Cardiac muscle cell (in vitro differentiated cells and primary cell): ENCODE results near the gene ALX4. TPM values are rescaled to one million over a fixed set of nuclear protein-coding genes. Genes with fewer than 3 reads are reported as not detected.

ENCODE experiments used
- DNase-seq, 2 donors: peaks; one replicate each; pipeline versions ENCODE4 v3.0.0 to v3.0.0-alpha.2; 2010 to 2017; ENCODE audit warnings: low read depth in 1 of 2, low spot score in 1 of 2
- H3K27ac ChIP-seq: fragments of 200-600 bp; sonication (generic); 2 replicates; pipeline ENCODE4 v1.5.1; 2016
- H3K27me3 ChIP-seq: fragments of 200-600 bp; sonication (generic); 2 replicates; pipeline ENCODE4 v1.6.0; 2016; ENCODE audit warnings: control low read depth
- H3K36me3 ChIP-seq: fragments of 200-600 bp; sonication (generic); 2 replicates; pipeline ENCODE4 v1.5.1; 2016; ENCODE audit warnings: control low read depth
- H3K4me1 ChIP-seq: fragments of 200-600 bp; sonication (generic); 2 replicates; pipeline ENCODE4 v1.8.1; 2017; ENCODE audit warnings: low read depth, mild to moderate bottlenecking, mixed run types
- H3K4me3 ChIP-seq: fragments of 200-600 bp; sonication (generic); 2 replicates; pipeline ENCODE4 v1.5.1; 2016; ENCODE audit warnings: mild to moderate bottlenecking
- H3K9me3 ChIP-seq: fragments of 200-600 bp; sonication (generic); 2 replicates; pipeline ENCODE4 v1.5.1; 2017; ENCODE audit warnings: low read depth, mild to moderate bottlenecking, control low read depth
- polyA plus RNA-seq: library from polyadenylated mRNA; unstranded; fragments of >200 nt; fragmentation: Nextera tagmentation; extraction: Ambion mirVana; gene quantifications from 2 replicates; pipeline ENCODE4 v1.2.1, GENCODE V29; 2016
- total RNA-seq: library from RNA; depleted of rRNA; stranded (reverse); fragments of >200 nt; gene quantifications from 2 replicates; pipeline ENCODE4 v1.2.3, GENCODE V29; 2016
- TF ChIP-seq, protein P1 (sequence below): IDR thresholded peaks from 2 replicates; pipeline ENCODE4 v1.5.1; 2012; ENCODE audit warnings: low read depth, mild to moderate bottlenecking, low read length

The ALX4 gene
- total and polyA plus RNA-seq, 2 experiments from 2014 or later = 0.15 TPM; not detected in 1

DNA sequence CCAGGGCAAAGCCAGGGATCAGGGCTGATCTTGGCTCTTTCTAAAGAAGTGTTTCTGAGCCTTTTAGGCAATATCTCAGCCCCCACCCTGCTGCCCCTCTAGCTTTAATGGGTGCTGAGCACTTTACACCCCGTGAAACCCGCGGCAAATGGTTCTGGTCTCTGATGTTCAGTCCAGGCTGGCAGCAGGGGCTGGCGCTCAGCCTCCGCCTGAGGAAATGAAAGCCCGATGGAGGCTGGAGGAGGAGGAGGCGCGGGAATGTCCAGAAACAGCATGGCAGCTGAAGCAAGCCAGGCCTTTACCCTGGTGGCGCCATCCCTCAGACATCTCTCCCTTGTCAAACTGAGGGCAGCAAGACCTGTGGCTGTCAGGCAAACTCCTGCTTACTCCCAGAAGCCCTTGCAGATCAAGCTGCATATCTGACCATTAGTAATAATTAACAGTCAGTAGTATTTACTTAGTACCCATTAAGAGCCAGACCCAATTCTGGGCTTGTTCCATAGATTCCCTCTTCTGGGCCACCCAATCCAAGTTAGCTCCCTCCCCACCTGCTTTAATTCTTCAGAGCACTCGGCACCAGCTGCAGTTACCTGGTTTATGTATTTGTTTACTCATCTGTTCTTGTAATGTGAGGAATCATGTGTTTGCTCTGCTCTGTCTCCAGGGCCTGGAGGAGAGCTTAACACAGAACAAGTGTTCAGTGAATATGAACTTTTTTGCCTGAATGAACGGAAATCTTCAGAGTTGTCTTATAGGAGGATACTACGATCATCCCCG, 15.0 kb upstream of the ALX4 start:
- TF ChIP-seq, protein P1, sequence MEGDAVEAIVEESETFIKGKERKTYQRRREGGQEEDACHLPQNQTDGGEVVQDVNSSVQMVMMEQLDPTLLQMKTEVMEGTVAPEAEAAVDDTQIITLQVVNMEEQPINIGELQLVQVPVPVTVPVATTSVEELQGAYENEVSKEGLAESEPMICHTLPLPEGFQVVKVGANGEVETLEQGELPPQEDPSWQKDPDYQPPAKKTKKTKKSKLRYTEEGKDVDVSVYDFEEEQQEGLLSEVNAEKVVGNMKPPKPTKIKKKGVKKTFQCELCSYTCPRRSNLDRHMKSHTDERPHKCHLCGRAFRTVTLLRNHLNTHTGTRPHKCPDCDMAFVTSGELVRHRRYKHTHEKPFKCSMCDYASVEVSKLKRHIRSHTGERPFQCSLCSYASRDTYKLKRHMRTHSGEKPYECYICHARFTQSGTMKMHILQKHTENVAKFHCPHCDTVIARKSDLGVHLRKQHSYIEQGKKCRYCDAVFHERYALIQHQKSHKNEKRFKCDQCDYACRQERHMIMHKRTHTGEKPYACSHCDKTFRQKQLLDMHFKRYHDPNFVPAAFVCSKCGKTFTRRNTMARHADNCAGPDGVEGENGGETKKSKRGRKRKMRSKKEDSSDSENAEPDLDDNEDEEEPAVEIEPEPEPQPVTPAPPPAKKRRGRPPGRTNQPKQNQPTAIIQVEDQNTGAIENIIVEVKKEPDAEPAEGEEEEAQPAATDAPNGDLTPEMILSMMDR = no peak
- no peak overlapping the region for H3K27ac ChIP-seq
- no peaks in the 10 kb centered on the region for H3K9me3 ChIP-seq
- no peak overlapping the region for H3K4me3 ChIP-seq
- DNase-seq = no peak
- H3K36me3 ChIP-seq = no peaks in the 10 kb centered on the region
- H3K27me3 ChIP-seq = peaks cover 100% of the 10 kb centered on the region
- H3K4me1 ChIP-seq = no peaks in the 10 kb centered on the region

DNA sequence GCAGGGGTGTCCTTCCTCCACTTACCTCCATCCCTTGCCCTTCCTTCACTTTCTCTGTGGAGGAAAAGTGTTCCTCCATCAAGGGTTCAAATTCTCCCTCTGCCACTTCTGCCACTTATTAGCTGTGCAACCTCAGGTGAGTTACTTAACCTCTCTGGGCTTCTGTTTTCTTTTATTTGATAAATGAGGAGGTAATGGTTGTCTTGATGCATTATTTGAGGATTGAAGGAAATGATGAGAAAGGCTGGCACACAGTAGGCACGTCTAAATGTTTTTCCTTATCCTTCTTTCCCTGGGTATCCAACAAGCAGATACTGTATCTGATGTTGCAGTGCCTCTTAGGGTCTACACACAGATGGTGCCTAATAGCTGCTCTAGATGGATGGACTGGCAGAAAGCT, 14.3 kb upstream of the ALX4 start:
- Histone ChIP-seq H3K27ac (no peak overlapping the region), H3K9me3 (no peaks in the 10 kb centered on the region), H3K4me1 (no peaks in the 10 kb centered on the region), H3K4me3 (no peak overlapping the region), H3K36me3 (no peaks in the 10 kb centered on the region), H3K27me3 (peaks cover 100% of the 10 kb centered on the region)
- DNase-seq = no peak
- TF ChIP-seq, protein P1 = no peak

DNA sequence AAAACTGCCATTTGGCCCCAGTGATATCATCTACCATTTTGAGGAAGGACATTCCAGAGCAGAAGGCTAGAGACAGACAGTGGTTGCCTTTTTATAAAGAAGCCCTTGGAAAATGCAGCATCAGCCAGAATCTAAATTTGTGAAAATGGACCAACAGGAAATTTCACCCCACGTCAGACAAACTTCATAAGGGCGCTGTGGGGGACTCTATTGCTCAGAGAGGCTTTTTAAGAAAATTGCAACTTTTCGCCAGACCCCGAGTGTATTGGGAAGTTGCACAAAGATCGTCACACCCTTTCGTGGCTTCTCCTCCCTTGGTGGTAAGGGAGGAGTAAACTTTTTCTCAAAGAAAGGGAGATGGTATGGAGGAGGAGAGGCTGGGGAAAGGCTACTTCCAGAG, 12.3 kb upstream of the ALX4 start:
- Histone ChIP-seq H3K36me3 (no peaks in the 10 kb centered on the region), H3K4me3 (no peak overlapping the region), H3K27ac (no peak overlapping the region), H3K9me3 (no peaks in the 10 kb centered on the region), H3K27me3 (peaks cover 100% of the 10 kb centered on the region), H3K4me1 (no peaks in the 10 kb centered on the region)
- no peak for DNase-seq
- TF ChIP-seq, protein P1 = no peak

DNA sequence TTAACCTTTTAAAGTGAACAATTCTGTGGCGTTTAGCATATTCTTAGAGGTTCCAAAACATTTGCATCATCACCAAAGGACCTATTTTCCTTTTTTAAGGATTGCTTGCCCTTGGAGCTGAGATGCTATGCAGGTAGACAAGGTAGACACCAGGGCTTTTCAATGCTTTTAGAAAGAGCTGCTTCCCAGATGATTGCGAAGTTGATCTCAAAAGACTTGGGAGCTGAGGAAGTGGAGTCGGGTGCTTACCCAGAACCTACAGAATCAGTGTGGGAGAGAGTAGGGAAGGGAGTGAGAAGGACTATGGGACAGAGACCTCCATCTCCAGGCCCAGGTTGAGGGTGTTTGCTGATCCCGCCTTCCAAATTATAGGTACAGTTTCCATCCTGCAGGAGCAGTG, 11.1 kb upstream of the ALX4 start:
- H3K36me3 ChIP-seq = no peaks in the 10 kb centered on the region
- H3K27me3 ChIP-seq = peaks cover 100% of the 10 kb centered on the region
- DNase-seq = no peak
- no peak overlapping the region for H3K27ac ChIP-seq
- no peaks in the 10 kb centered on the region for H3K9me3 ChIP-seq
- no peaks in the 10 kb centered on the region for H3K4me1 ChIP-seq
- TF ChIP-seq, protein P1 = no peak
- H3K4me3 ChIP-seq = no peak overlapping the region

DNA sequence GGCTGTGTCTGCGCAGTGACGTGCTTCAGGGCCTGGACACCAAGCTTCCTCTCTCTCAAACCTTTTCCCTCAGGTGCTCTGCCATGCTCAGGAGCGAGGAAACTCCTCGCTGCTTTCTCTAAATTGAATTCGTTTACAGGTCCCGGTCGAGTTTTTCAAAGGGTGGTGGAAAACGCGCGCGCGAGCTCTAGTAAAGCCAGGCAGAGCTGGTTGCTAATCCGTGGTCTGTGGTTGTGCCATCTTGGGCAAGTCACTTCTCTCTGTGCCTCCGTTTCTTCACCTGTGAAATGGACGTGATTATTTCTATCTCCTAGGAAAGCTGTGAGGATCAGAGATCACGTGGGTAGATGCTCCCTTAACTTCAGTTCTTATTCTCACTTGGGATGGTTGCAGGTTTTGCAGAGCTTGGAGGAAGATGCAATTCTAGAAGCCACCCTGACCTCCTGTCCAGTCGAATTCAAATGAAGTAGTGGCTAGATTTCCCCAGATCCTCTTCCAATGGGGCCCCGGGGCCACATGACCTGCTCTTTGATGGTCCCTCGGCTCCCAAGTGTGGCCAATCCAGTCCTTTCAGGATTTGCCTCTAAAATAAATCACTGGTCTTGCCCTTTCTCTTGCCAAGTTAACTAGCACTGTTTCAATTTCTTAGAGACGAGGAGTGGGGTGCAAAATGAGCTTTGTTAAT, 10.5 kb upstream of the ALX4 start:
- DNase-seq = no peak
- peaks cover 100% of the 10 kb centered on the region for H3K27me3 ChIP-seq
- H3K9me3 ChIP-seq = no peaks in the 10 kb centered on the region
- TF ChIP-seq, protein P1 = no peak
- no peak overlapping the region for H3K27ac ChIP-seq
- no peaks in the 10 kb centered on the region for H3K4me1 ChIP-seq
- no peaks in the 10 kb centered on the region for H3K36me3 ChIP-seq
- H3K4me3 ChIP-seq = peak overlapping the region; percentile 18
